Astrocyte (in vitro differentiated cells and primary cell): ENCODE measurements around the gene TMEM201.

ENCODE experiments used
- CTCF ChIP-seq: IDR thresholded peaks from 2 replicates; pipeline ENCODE4 v1.5.1; 2011; ENCODE audit warnings: low read depth, mild to moderate bottlenecking, inconsistent platforms, low read length, moderate library complexity; ENCODE audit not compliant: insufficient read depth
- EZH2 ChIP-seq: IDR thresholded peaks from 2 replicates; pipeline ENCODE4 v1.6.1; 2012; ENCODE audit warnings: mild to moderate bottlenecking, low read length, inconsistent platforms; ENCODE audit not compliant: insufficient read depth

- no peak for TF ChIP-seq CTCF
- no peak for TF ChIP-seq EZH2
These were observed 32.3 kb downstream of the TMEM201 start for GRCh38 chr1:9621032-9621431.
